Measurements from ENCODE around the gene IDE. TPM values are rescaled to one million over a fixed set of nuclear protein-coding genes. Genes with fewer than 3 reads are reported as not detected.

IDE gene
- total RNA-seq, 4 donors from 2014 or later: 15.1 to 23.4 (median 21.4) TPM

DNA sequence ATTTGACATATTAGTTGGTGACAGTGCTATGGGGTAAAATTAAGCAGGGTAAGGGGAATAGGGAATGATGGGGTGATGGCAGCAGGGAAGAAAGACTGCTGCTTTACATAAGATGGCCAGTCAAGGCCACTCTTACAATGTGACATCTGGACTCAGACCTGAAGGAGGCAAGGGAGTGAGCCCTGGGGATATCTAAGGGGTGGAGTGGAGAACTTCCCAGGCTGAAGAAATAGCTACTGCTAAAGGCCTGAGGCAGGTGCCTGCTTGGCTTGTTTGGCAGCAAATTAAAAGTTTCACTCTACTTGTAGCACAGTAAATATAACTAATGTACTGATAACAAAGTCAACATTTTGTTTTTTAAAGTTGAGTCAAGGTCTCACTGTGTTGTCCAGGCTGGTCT lies 93.5 kb downstream of the IDE start:
- TF ChIP-seq EP300 (IDR thresholded peaks at IDR 0.05) (no peak), POLR2A (IDR thresholded peaks at IDR 0.05) (no peak)
- TF ChIP-seq, protein P1, sequence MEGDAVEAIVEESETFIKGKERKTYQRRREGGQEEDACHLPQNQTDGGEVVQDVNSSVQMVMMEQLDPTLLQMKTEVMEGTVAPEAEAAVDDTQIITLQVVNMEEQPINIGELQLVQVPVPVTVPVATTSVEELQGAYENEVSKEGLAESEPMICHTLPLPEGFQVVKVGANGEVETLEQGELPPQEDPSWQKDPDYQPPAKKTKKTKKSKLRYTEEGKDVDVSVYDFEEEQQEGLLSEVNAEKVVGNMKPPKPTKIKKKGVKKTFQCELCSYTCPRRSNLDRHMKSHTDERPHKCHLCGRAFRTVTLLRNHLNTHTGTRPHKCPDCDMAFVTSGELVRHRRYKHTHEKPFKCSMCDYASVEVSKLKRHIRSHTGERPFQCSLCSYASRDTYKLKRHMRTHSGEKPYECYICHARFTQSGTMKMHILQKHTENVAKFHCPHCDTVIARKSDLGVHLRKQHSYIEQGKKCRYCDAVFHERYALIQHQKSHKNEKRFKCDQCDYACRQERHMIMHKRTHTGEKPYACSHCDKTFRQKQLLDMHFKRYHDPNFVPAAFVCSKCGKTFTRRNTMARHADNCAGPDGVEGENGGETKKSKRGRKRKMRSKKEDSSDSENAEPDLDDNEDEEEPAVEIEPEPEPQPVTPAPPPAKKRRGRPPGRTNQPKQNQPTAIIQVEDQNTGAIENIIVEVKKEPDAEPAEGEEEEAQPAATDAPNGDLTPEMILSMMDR (IDR thresholded peaks at IDR 0.05): no peak
- H3K36me3 ChIP-seq: peaks cover 0 to 77% (median 9%) of the 10 kb centered on the region in 3 donors
- no peaks in the 10 kb centered on the region for H3K27me3 ChIP-seq
- H3K4me1 ChIP-seq: no peaks in the 10 kb centered on the region
- no peaks in the 10 kb centered on the region for H3K9me3 ChIP-seq
- DNase-seq (ENCODE audit: low spot score in 2 of 2): no peak
- no peak overlapping the region for H3K27ac ChIP-seq
- no peak overlapping the region for H3K4me3 ChIP-seq

DNA sequence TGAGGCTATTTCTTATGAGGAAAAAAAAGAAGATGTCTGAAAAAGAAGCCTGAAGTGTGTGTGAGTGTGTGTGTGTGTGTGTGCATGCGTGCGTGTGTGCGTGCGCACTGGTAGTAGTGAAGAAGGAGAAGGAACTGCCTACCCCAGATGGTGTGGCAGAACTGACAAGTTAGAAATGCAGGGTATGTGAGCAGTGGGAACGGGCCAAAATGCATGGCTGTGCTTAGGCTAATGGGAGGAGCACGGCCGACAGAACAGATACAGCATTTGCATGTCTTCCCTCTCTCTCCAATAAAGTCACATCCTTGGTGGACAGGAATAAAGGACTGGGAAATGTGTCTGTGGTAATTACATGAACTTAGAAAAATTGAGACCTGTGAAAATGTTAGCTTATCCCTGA lies 94.3 kb downstream of the IDE start:
- Histone ChIP-seq H3K4me1 (no peaks in the 10 kb centered on the region), H3K9me3 (no peaks in the 10 kb centered on the region), H3K27ac (no peak overlapping the region), H3K36me3 (peaks cover 0 to 76% (median 9%) of the 10 kb centered on the region in 3 donors), H3K4me3 (no peak overlapping the region), H3K27me3 (no peaks in the 10 kb centered on the region)
- TF ChIP-seq EP300 (IDR thresholded peaks at IDR 0.05) (no peak), POLR2A (IDR thresholded peaks at IDR 0.05) (no peak)
- TF ChIP-seq, protein P1 (IDR thresholded peaks at IDR 0.05): no peak
- 87% methylated on average over 7 of the region's 7 CpGs for WGBS, 2 donors
- no peak for DNase-seq (ENCODE audit: low spot score in 2 of 2)

DNA sequence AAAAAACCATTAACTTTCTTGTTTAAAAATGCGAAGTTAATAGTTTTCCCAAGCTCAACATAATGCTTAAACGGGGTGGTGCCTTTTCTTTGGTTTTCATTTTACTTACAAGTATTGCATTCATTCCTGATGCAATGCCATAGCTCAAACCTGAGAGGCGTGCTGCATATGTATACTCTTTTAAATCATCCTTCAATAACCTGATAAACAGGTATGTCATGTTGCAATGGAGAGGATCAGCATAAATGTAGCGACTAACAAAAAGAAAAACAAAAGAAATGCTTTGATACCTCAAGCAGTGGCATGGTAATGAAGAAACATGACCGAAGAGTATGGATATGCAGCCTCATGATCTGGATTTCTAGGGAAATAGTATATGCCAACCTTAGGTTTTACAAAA lies 95.4 kb downstream of the IDE start:
- 94 to 97% methylated on average over 5 of the region's 5 CpGs for WGBS, 2 donors
- no peak overlapping the region for H3K4me3 ChIP-seq
- H3K36me3 ChIP-seq: peaks cover 0 to 74% (median 4%) of the 10 kb centered on the region in 3 donors
- no peaks in the 10 kb centered on the region for H3K4me1 ChIP-seq
- no peak overlapping the region for H3K27ac ChIP-seq
- TF ChIP-seq, protein P1 (IDR thresholded peaks at IDR 0.05): no peak
- TF ChIP-seq EP300 (IDR thresholded peaks at IDR 0.05): no peak
- TF ChIP-seq POLR2A (IDR thresholded peaks at IDR 0.05): no peak
- DNase-seq (ENCODE audit: low spot score in 2 of 2): no peak
- no peaks in the 10 kb centered on the region for H3K9me3 ChIP-seq
- no peaks in the 10 kb centered on the region for H3K27me3 ChIP-seq

DNA sequence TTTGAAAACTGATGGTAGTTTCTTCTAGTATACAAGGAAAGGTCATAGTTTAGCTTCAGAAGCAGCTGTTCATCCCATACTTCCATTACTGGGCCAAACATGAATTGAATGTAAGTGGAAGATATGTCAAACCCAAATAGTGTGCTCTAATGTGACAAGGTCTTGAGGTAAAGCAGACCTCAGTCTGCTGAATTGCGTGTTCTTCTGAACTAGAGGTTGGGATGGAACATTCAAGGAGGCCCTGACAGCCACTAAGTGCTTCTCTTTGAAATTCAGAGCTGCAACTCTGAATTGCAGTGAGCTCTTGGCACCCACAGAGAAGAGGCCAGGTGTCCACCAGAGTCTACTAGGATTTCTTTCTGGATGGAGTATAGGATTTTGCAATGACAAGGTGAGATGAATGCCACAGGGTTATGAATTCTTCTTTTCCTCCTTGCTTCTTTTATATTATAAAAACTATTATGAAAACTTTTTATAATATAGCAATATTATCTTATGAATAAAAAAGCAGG lies 98.5 kb downstream of the IDE start:
- Histone ChIP-seq H3K36me3 (peaks cover 0 to 75% (median 2%) of the 10 kb centered on the region in 3 donors), H3K27me3 (no peaks in the 10 kb centered on the region), H3K9me3 (no peaks in the 10 kb centered on the region), H3K4me3 (no peak overlapping the region), H3K4me1 (no peaks in the 10 kb centered on the region), H3K27ac (no peak overlapping the region)
- WGBS, 2 donors: 78 to 92% methylated on average over 1 of the region's 1 CpG
- no peak for TF ChIP-seq EP300 (IDR thresholded peaks at IDR 0.05)
- no peak for TF ChIP-seq POLR2A (IDR thresholded peaks at IDR 0.05)
- TF ChIP-seq, protein P1 (IDR thresholded peaks at IDR 0.05): no peak
- DNase-seq (ENCODE audit: low spot score in 2 of 2): no peak

DNA sequence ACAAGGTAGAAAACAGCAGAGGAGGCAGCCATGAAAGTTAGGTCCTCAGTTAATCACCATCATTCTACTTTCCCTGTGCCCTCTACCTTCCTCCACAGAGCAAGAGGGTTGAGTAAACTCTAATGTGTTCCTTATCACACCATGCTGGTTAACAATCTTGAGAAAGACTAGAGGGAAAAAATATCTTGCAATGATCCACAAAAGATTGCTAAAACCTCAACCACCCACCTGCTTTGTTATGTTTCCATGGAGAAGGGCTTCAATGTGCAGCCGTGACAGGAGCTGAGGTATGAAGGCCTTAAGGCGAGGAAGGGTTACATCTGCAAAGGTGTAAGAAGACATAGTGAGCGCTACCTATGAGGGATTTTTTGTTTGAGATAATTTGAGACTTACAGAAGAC lies 103.9 kb downstream of the IDE start:
- no peak for DNase-seq (ENCODE audit: low spot score in 2 of 2)
- Histone ChIP-seq H3K4me3 (no peak overlapping the region), H3K4me1 (no peaks in the 10 kb centered on the region), H3K27me3 (no peaks in the 10 kb centered on the region), H3K9me3 (no peaks in the 10 kb centered on the region), H3K36me3 (peaks cover 0 to 87% (median 0%) of the 10 kb centered on the region in 3 donors), H3K27ac (no peak overlapping the region)
- WGBS, 2 donors: 94 to 98% methylated on average over 3 of the region's 3 CpGs
- TF ChIP-seq EP300 (IDR thresholded peaks at IDR 0.05): no peak
- TF ChIP-seq POLR2A (IDR thresholded peaks at IDR 0.05): no peak
- TF ChIP-seq, protein P1 (IDR thresholded peaks at IDR 0.05): no peak

All from tibial nerve (tissue), 4 donors.